GM12878 (cell line): ENCODE results near the gene DHX30. TPM values are rescaled to one million over a fixed set of nuclear protein-coding genes. Genes with fewer than 3 reads are reported as not detected.
A peak's percentile ranks its signal among the peaks of the same experiment; 100 is the strongest.

Source experiments
- CREB1 ChIP-seq: IDR thresholded peaks from 2 replicates; pipeline ENCODE4 v1.6.1; 2012; ENCODE audit warnings: low read depth, mild to moderate bottlenecking, inconsistent platforms
- CREM ChIP-seq: IDR thresholded peaks from 2 replicates; pipeline ENCODE4 v1.6.1; 2014; ENCODE audit warnings: antibody characterized with exemption, low read depth
- DPF2 ChIP-seq: fragments of 450-650 bp; IDR thresholded peaks from 2 replicates; pipeline ENCODE4 v1.6.1; 2017; ENCODE audit warnings: mild to moderate bottlenecking
- EGR1 ChIP-seq, 2 experiments: IDR thresholded peaks; 1 replicate in 1 of 2; 2 replicates in 1 of 2; pipeline ENCODE4 v1.6.1; 2011 to 2012; ENCODE audit warnings: low read depth in 2 of 2, low read length in 2 of 2, borderline replicate concordance in 1 of 2, mild to moderate bottlenecking in 1 of 2, moderate library complexity in 1 of 2
- ESRRA ChIP-seq: IDR thresholded peaks from 2 replicates; pipeline ENCODE4 v1.6.1; 2012; ENCODE audit warnings: mild to moderate bottlenecking, low read length, improper control_type of control experiment
- GABPA ChIP-seq: IDR thresholded peaks from 2 replicates; pipeline ENCODE4 v1.6.1; 2014; ENCODE audit warnings: antibody characterized with exemption, low read depth, mild to moderate bottlenecking, inconsistent platforms
- HCFC1 ChIP-seq: fragments of 150-350 bp; IDR thresholded peaks from 2 replicates; pipeline ENCODE4 v1.6.1; 2014; ENCODE audit warnings: low read length
- NFYB ChIP-seq: IDR thresholded peaks from 2 replicates; pipeline ENCODE4 v1.6.1; 2011; ENCODE audit warnings: low read depth, mild to moderate bottlenecking, low read length, improper control_type of control experiment, moderate library complexity; ENCODE audit not compliant: insufficient read depth
- NR2F1 ChIP-seq: fragments of 450-650 bp; conservative IDR thresholded peaks from 2 replicates; pipeline ENCODE4 v1.6.1; 2017; ENCODE audit warnings: mild to moderate bottlenecking
- POLR2A ChIP-seq: IDR thresholded peaks from 2 replicates; pipeline ENCODE4 v1.6.1; 2011; ENCODE audit warnings: low read depth, mild to moderate bottlenecking, low read length
- RELA ChIP-seq: fragments of 450-650 bp; IDR thresholded peaks from 2 replicates; pipeline ENCODE4 v1.8.0; 2014; ENCODE audit warnings: borderline replicate concordance; ENCODE audit not compliant: partially characterized antibody
- SIX5 ChIP-seq: IDR thresholded peaks from 2 replicates; pipeline ENCODE4 v1.6.1; 2011; ENCODE audit warnings: mild to moderate bottlenecking, low read depth, low read length, moderate library complexity; ENCODE audit not compliant: severe bottlenecking
- SMC3 ChIP-seq: IDR thresholded peaks from 2 replicates; pipeline ENCODE4 v1.6.1; 2011; ENCODE audit warnings: low read length, improper control_type of control experiment, borderline replicate concordance
- SREBF1 ChIP-seq: IDR thresholded peaks from 2 replicates; pipeline ENCODE4 v1.6.1; 2012; ENCODE audit warnings: mild to moderate bottlenecking, low read length
- TAF1 ChIP-seq: IDR thresholded peaks from 2 replicates; pipeline ENCODE4 v1.6.1; 2011; ENCODE audit warnings: mild to moderate bottlenecking, low read depth, low read length, borderline replicate concordance
- TCF12 ChIP-seq: IDR thresholded peaks from 2 replicates; pipeline ENCODE4 v1.6.1; 2011; ENCODE audit warnings: low read depth, mild to moderate bottlenecking, low read length
- YBX1 ChIP-seq: fragments of 450-650 bp; IDR thresholded peaks from 2 replicates; pipeline ENCODE4 v1.6.1; 2016; ENCODE audit warnings: antibody characterized with exemption
- ZNF217 ChIP-seq: fragments of 450-650 bp; IDR thresholded peaks from 2 replicates; pipeline ENCODE4 v1.6.1; 2017; ENCODE audit warnings: antibody characterized with exemption, mild to moderate bottlenecking
- ZSCAN29 ChIP-seq: fragments of 450-650 bp; IDR thresholded peaks from 2 replicates; pipeline ENCODE4 v1.6.1; 2017; ENCODE audit warnings: mild to moderate bottlenecking, moderate library complexity
- polyA plus RNA-seq, 11 experiments: library from polyadenylated mRNA; depleted of rRNA in 4 of 11; unstranded in 6 of 11; stranded (reverse) in 5 of 11; fragments of >200 nt; fragmentation: Nextera tagmentation in 4 of 11; fragmentation: Illumina TruSeq in 1 of 11; extraction: Ambion mirVana in 4 of 11; extraction: Trizol in 1 of 11; gene quantifications; 1 replicate in 1 of 11; 2 replicates in 10 of 11; pipeline versions ENCODE4 v1.2.1 to v1.2.3, GENCODE V29; 2011 to 2016; ENCODE audit warnings: inconsistent platforms in 2 of 11, missing spikeins in 2 of 11, low read depth in 1 of 11
- total RNA-seq, 4 experiments: library from RNA; depleted of rRNA in 3 of 4; stranded (reverse); fragments of >200 nt in 3 of 4; fragmentation: Illumina TruSeq in 1 of 4; extraction: Trizol in 1 of 4; gene quantifications; 2 replicates each; pipeline versions ENCODE4 v1.2.1 to v1.2.3, GENCODE V29; 2013 to 2021
- TF ChIP-seq, protein P1 (sequence below): fragments of 450-650 bp; IDR thresholded peaks from 2 replicates; pipeline ENCODE4 v1.6.1; 2018; ENCODE audit warnings: borderline replicate concordance, mild to moderate bottlenecking; ENCODE audit not compliant: partially characterized antibody
- TF ChIP-seq, protein P2 (sequence below): fragments of 450-650 bp; IDR thresholded peaks from 2 replicates; pipeline ENCODE4 v1.6.1; 2014; ENCODE audit warnings: mild to moderate bottlenecking
- TF ChIP-seq, protein P3 (sequence below): fragments of 450-650 bp; conservative IDR thresholded peaks from 2 replicates; pipeline ENCODE4 v1.6.1; 2017; ENCODE audit warnings: mild to moderate bottlenecking, moderate library complexity
- TF ChIP-seq, protein P4 (sequence below): IDR thresholded peaks from 2 replicates; pipeline ENCODE4 v1.6.1; 2011; ENCODE audit warnings: borderline replicate concordance, low read depth, mild to moderate bottlenecking, moderate library complexity, mixed read lengths, low read length; ENCODE audit not compliant: insufficient read depth; ENCODE audit errors: extremely low read length

The DHX30 gene
- total and polyA plus RNA-seq, 10 of the 15 experiments (the other 5 are each of a cell fraction or from before 2014, with no cell fraction given): 9.5 to 75.3 (median 47.8) TPM

DNA sequence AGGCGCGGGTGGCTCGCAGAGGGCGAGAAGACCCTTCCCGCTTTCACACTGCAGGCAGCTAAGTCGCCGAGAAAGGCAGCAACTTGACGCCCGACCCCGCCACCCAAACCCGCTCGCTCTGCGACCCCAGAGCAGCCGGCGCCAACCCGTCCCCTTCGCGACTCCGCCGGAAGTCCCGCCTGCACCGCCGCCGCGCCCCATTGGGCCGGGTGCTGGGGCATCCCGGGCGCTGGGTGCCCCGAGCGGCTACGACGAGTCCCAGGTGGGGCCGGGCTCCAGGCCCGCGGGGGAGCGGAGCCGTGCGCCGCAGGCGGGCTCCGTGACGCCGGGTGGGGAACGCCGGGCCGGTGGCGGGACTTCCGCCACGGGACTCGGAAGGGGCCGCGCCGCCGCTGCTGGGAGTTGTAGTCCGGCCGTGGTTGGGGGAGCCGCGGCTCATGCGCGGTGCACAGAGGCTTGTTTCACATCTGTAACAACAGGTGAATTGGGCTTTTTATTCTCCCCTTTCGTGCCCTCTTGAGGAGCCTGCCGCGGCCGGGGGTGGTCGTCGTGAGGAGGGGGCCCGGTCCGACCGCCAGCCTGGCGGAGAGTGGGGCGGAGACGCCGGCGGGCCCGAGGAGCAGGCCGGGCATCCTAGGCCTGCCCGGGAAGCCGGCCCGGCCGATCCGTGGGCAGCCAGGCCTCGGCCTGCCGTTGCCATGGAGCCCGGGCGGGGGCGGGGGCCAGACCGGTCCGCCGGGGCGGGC is at the start of gene DHX30 (continued):
- TF ChIP-seq, protein P1, sequence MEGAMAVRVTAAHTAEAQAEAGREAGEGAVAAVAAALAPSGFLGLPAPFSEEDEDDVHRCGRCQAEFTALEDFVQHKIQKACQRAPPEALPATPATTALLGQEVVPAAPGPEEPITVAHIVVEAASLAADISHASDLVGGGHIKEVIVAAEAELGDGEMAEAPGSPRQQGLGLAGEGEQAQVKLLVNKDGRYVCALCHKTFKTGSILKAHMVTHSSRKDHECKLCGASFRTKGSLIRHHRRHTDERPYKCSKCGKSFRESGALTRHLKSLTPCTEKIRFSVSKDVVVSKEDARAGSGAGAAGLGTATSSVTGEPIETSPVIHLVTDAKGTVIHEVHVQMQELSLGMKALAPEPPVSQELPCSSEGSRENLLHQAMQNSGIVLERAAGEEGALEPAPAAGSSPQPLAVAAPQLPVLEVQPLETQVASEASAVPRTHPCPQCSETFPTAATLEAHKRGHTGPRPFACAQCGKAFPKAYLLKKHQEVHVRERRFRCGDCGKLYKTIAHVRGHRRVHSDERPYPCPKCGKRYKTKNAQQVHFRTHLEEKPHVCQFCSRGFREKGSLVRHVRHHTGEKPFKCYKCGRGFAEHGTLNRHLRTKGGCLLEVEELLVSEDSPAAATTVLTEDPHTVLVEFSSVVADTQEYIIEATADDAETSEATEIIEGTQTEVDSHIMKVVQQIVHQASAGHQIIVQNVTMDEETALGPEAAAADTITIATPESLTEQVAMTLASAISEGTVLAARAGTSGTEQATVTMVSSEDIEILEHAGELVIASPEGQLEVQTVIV: no peak
- TF ChIP-seq TCF12 (0 out of 2 replicates have a peak, but pooled peaks have one; percentile 23), TAF1 (0 out of 2 replicates have a peak, but pooled peaks have one; percentile 6), ESRRA (no peak), RELA (peak; percentile 45), SREBF1 (peak; percentile 43; the same call in 1 of the 2 replicates), ZNF217 (no peak), SMC3 (no peak), YBX1 (no peak), CREM (peak; percentile 66; the same call in 1 of the 2 replicates), NR2F1 (peak; percentile 54), DPF2 (peak; percentile 80), ZSCAN29 (0 out of 2 replicates have a peak, but pooled peaks have one; percentile 19), NFYB (0 out of 2 replicates have a peak, but pooled peaks have one; percentile 50), POLR2A (peak; percentile 78), GABPA (peak; percentile 90), HCFC1 (peak; percentile 92), CREB1 (peak; percentile 84), SIX5 (peak; percentile 86), EGR1 (IDR thresholded peaks at IDR 0.05; ENCODE audit: borderline replicate concordance in 1 of 2, low read depth in 2 of 2, low read length in 2 of 2) (peak in 1 of 2 experiments; percentile 98; a peak in 2 of 3 replicates)
- TF ChIP-seq, protein P2, sequence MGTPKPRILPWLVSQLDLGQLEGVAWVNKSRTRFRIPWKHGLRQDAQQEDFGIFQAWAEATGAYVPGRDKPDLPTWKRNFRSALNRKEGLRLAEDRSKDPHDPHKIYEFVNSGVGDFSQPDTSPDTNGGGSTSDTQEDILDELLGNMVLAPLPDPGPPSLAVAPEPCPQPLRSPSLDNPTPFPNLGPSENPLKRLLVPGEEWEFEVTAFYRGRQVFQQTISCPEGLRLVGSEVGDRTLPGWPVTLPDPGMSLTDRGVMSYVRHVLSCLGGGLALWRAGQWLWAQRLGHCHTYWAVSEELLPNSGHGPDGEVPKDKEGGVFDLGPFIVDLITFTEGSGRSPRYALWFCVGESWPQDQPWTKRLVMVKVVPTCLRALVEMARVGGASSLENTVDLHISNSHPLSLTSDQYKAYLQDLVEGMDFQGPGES: 0 out of 2 replicates have a peak, but pooled peaks have one; percentile 31
- TF ChIP-seq, protein P3, sequence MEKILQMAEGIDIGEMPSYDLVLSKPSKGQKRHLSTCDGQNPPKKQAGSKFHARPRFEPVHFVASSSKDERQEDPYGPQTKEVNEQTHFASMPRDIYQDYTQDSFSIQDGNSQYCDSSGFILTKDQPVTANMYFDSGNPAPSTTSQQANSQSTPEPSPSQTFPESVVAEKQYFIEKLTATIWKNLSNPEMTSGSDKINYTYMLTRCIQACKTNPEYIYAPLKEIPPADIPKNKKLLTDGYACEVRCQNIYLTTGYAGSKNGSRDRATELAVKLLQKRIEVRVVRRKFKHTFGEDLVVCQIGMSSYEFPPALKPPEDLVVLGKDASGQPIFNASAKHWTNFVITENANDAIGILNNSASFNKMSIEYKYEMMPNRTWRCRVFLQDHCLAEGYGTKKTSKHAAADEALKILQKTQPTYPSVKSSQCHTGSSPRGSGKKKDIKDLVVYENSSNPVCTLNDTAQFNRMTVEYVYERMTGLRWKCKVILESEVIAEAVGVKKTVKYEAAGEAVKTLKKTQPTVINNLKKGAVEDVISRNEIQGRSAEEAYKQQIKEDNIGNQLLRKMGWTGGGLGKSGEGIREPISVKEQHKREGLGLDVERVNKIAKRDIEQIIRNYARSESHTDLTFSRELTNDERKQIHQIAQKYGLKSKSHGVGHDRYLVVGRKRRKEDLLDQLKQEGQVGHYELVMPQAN: peak; percentile 90
- TF ChIP-seq, protein P4, sequence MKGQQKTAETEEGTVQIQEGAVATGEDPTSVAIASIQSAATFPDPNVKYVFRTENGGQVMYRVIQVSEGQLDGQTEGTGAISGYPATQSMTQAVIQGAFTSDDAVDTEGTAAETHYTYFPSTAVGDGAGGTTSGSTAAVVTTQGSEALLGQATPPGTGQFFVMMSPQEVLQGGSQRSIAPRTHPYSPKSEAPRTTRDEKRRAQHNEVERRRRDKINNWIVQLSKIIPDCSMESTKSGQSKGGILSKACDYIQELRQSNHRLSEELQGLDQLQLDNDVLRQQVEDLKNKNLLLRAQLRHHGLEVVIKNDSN: peak; percentile 62
- TF ChIP-seq, all 136 proteins: peak for 38
